Measurements from ENCODE around the gene CHRNA4. TPM values are rescaled to one million over a fixed set of nuclear protein-coding genes. Genes with fewer than 3 reads are reported as not detected.

Gene CHRNA4
- 165 TPM for total RNA-seq (ENCODE audit: unreplicated experiment)
- long read RNA-seq, partial matches to known transcripts: 3 of 5 reads
- long read RNA-seq, other reads (novel, unspliced or antisense): 2 of 5 reads

- H3K9me3 Mint-ChIP-seq (ENCODE audit: unreplicated experiment): peaks cover 8% of the 10 kb centered on the region
- peaks cover 12% of the 10 kb centered on the region for H3K27me3 Mint-ChIP-seq (ENCODE audit: unreplicated experiment)
- H3K4me3 Mint-ChIP-seq (ENCODE audit: unreplicated experiment): peak within 1 kb of the TSS; percentile 83
- no peak for TF ChIP-seq CTCF (IDR thresholded peaks at IDR 0.05; ENCODE audit: partially characterized antibody, unreplicated experiment)
- H3K4me1 Mint-ChIP-seq (ENCODE audit: low read depth, unreplicated experiment): peaks cover 19% of the 10 kb centered on the region
- peak; percentile 58 for DNase-seq
- H3K36me3 Mint-ChIP-seq (ENCODE audit: unreplicated experiment): no peaks in the 10 kb centered on the region
- peak within 1 kb of the TSS; percentile 55 for H3K27ac Mint-ChIP-seq (ENCODE audit: unreplicated experiment)
Observed at GRCh38 chr20:63360850-63361518, at the start of gene CHRNA4. Gene CHRNA4, minus strand, starts transcription at chr20:63361349. Its CDS starts 184 bp downstream, at chr20:63361165.

GRCh38 chr20:63409834-63410435 is 48.8 kb upstream of the CHRNA4 start:
- DNase-seq: no peak

GRCh38 chr20:63409066-63409833 is 48.1 kb upstream of the CHRNA4 start:
- peak overlapping the region; percentile 52 for H3K27ac Mint-ChIP-seq (ENCODE audit: unreplicated experiment)

More at GRCh38 chr20:63409834-63410435, 48.8 kb upstream of the CHRNA4 start:
- no peak for TF ChIP-seq CTCF (IDR thresholded peaks at IDR 0.05; ENCODE audit: partially characterized antibody, unreplicated experiment)
- H3K27ac Mint-ChIP-seq (ENCODE audit: unreplicated experiment): no peak overlapping the region
- peaks cover 10% of the 10 kb centered on the region for H3K4me1 Mint-ChIP-seq (ENCODE audit: low read depth, unreplicated experiment)
- peaks cover 16% of the 10 kb centered on the region for H3K9me3 Mint-ChIP-seq (ENCODE audit: unreplicated experiment)
- H3K4me3 Mint-ChIP-seq (ENCODE audit: unreplicated experiment): no peak overlapping the region
- peaks cover 10% of the 10 kb centered on the region for H3K27me3 Mint-ChIP-seq (ENCODE audit: unreplicated experiment)
- H3K36me3 Mint-ChIP-seq (ENCODE audit: unreplicated experiment): no peaks in the 10 kb centered on the region

GRCh38 chr20:63408684-63409046 is 47.5 kb upstream of the CHRNA4 start:
- Mint-ChIP-seq H3K4me3 (ENCODE audit: unreplicated experiment) (no peak overlapping the region), H3K27me3 (ENCODE audit: unreplicated experiment) (peaks cover 12% of the 10 kb centered on the region), H3K36me3 (ENCODE audit: unreplicated experiment) (no peaks in the 10 kb centered on the region), H3K27ac (ENCODE audit: unreplicated experiment) (peak overlapping the region; percentile 52), H3K4me1 (ENCODE audit: low read depth, unreplicated experiment) (peaks cover 10% of the 10 kb centered on the region), H3K9me3 (ENCODE audit: unreplicated experiment) (peaks cover 18% of the 10 kb centered on the region)
- no peak for TF ChIP-seq CTCF (IDR thresholded peaks at IDR 0.05; ENCODE audit: partially characterized antibody, unreplicated experiment)
- DNase-seq: no peak

More at GRCh38 chr20:63409066-63409833, 48.1 kb upstream of the CHRNA4 start:
- peaks cover 10% of the 10 kb centered on the region for H3K27me3 Mint-ChIP-seq (ENCODE audit: unreplicated experiment)
- DNase-seq: no peak
- no peaks in the 10 kb centered on the region for H3K36me3 Mint-ChIP-seq (ENCODE audit: unreplicated experiment)
- H3K9me3 Mint-ChIP-seq (ENCODE audit: unreplicated experiment): peaks cover 16% of the 10 kb centered on the region
- no peak overlapping the region for H3K4me3 Mint-ChIP-seq (ENCODE audit: unreplicated experiment)
- H3K4me1 Mint-ChIP-seq (ENCODE audit: low read depth, unreplicated experiment): peaks cover 10% of the 10 kb centered on the region
- TF ChIP-seq CTCF (IDR thresholded peaks at IDR 0.05; ENCODE audit: partially characterized antibody, unreplicated experiment): no peak

Measured in glutamatergic neuron (in vitro differentiated cells).